H1 (cell line): ENCODE results near the gene ASCC3. TPM values are rescaled to one million over a fixed set of nuclear protein-coding genes. Genes with fewer than 3 reads are reported as not detected.

Experiments used
- CTCF ChIA-PET: fragments of 300-600 bp; sonication (Branson Sonifier 250); formaldehyde crosslinking; loops from one replicate; lab custom pipeline; 2021; ENCODE audit not compliant: partially characterized antibody; lab: Charles Lee
- POLR2A ChIA-PET: fragments of 300-600 bp; sonication (Branson Sonifier 250); formaldehyde crosslinking; loops from one replicate; lab custom pipeline; 2021; ENCODE audit warnings: inconsistent platforms; ENCODE audit not compliant: partially characterized antibody; lab: Charles Lee
- DNase-seq, 2 experiments: peaks; one replicate each; pipeline versions ENCODE4 v3.0.0 to v3.0.0-alpha.2; 2010 to 2022; ENCODE audit warnings: low spot score in 2 of 2, low read depth in 1 of 2, mixed read lengths in 1 of 2
- FAIRE-seq: peaks from 2 replicates; lab custom pipeline; 2011; peaks lifted over from hg19 to GRCh38; lab: Jason Lieb, UNC
- H2AFZ ChIP-seq: 2 replicates; pipeline ENCODE4 v1.8.1; 2012; ENCODE audit warnings: low read length, inconsistent platforms
- H2AK5ac ChIP-seq: 2 replicates; pipeline ENCODE4 v1.6.1; 2013; ENCODE audit warnings: low read depth, low read length
- H2BK120ac ChIP-seq: replicated peaks from 2 replicates; pipeline ENCODE3; 2013; ENCODE audit warnings: low read depth, low read length, inconsistent platforms
- H2BK12ac ChIP-seq: 2 replicates; pipeline ENCODE4 v1.6.1; 2013; ENCODE audit warnings: low read depth, low read length
- H2BK15ac ChIP-seq: 2 replicates; pipeline ENCODE4 v1.6.1; 2013; ENCODE audit warnings: low read length
- H2BK20ac ChIP-seq: 2 replicates; pipeline ENCODE4 v1.6.1; 2013; ENCODE audit warnings: low read length
- H2BK5ac ChIP-seq: 2 replicates; pipeline ENCODE4 v1.6.1; 2013; ENCODE audit warnings: low read depth, low read length
- H3K14ac ChIP-seq: 2 replicates; pipeline ENCODE4 v1.6.1; 2013; ENCODE audit warnings: inconsistent platforms; ENCODE audit not compliant: insufficient read length
- H3K18ac ChIP-seq: 2 replicates; pipeline ENCODE4 v1.6.1; 2013; ENCODE audit warnings: low read length; ENCODE audit errors: extremely low read depth
- H3K23ac ChIP-seq: 2 replicates; pipeline ENCODE4 v1.6.1; 2013; ENCODE audit warnings: inconsistent platforms; ENCODE audit not compliant: insufficient read length
- H3K23me2 ChIP-seq: 2 replicates; pipeline ENCODE4 v1.6.1; 2013; ENCODE audit warnings: low read depth, low read length
- H3K27ac ChIP-seq: 2 replicates; pipeline ENCODE4 v1.6.1; 2011; ENCODE audit warnings: low read depth, low read length, inconsistent platforms
- H3K27me3 ChIP-seq, 4 experiments: replicated peaks in 1 of 4; 1 replicate in 1 of 4; 2 replicates in 3 of 4; pipeline versions ENCODE4 v1.6.1 to v1.8.1; 2011 to 2013; ENCODE audit warnings: low read length in 3 of 4, mild to moderate bottlenecking in 3 of 4, inconsistent platforms in 2 of 4, mixed read lengths in 2 of 4, moderate library complexity in 1 of 4; ENCODE audit not compliant: control insufficient read depth in 3 of 4, insufficient read depth in 3 of 4; ENCODE audit errors: extremely low read depth in 1 of 4
- H3K36me3 ChIP-seq, 4 experiments: 2 replicates each; pipeline versions ENCODE4 v1.6.1 to v1.8.1; 2011 to 2013; ENCODE audit warnings: mild to moderate bottlenecking in 4 of 4, low read length in 3 of 4, moderate library complexity in 2 of 4, control low read depth in 1 of 4, inconsistent platforms in 1 of 4; ENCODE audit not compliant: insufficient read depth in 4 of 4, control insufficient read depth in 2 of 4
- H3K4ac ChIP-seq: replicated peaks from 2 replicates; pipeline ENCODE3; 2013; ENCODE audit warnings: low read length, low read depth, mixed read lengths, inconsistent platforms; ENCODE audit not compliant: insufficient read length
- H3K4me1 ChIP-seq, 4 experiments: replicated peaks in 1 of 4; 1 replicate in 1 of 4; 2 replicates in 3 of 4; pipeline versions ENCODE4 v1.6.1 to v1.8.1; 2011 to 2013; ENCODE audit warnings: low read length in 3 of 4, inconsistent platforms in 2 of 4, mixed read lengths in 1 of 4; ENCODE audit not compliant: insufficient read depth in 4 of 4, control insufficient read depth in 3 of 4
- H3K4me2 ChIP-seq, 2 experiments: 2 replicates each; pipeline versions ENCODE4 v1.6.1 to v1.8.1; 2011 to 2013; ENCODE audit warnings: low read depth in 2 of 2, low read length in 2 of 2, control low read depth in 1 of 2, inconsistent platforms in 1 of 2, mild to moderate bottlenecking in 1 of 2; ENCODE audit not compliant: insufficient read depth in 1 of 2
- H3K4me3 ChIP-seq, 4 experiments: fragments of 200-600, 300-600 bp in 1 of 4; sonication (generic), shearing (Covaris generic), sonication (Bioruptor Twin) in 1 of 4; 2 replicates each; pipeline versions ENCODE4 v1.5.1 to v1.8.1; 2011 to 2016; ENCODE audit warnings: low read length in 4 of 4, low read depth in 3 of 4, control low read depth in 2 of 4, inconsistent platforms in 2 of 4, mild to moderate bottlenecking in 2 of 4, mixed read lengths in 1 of 4, moderate library complexity in 1 of 4; ENCODE audit not compliant: insufficient read depth in 2 of 4; ENCODE audit errors: extremely low read depth in 1 of 4
- H3K56ac ChIP-seq: replicated peaks from 2 replicates; pipeline ENCODE3; 2013; ENCODE audit warnings: low read depth, mild to moderate bottlenecking, mixed read lengths, low read length, inconsistent platforms; ENCODE audit not compliant: insufficient read length
- H3K79me1 ChIP-seq: 2 replicates; pipeline ENCODE4 v1.6.1; 2013; ENCODE audit warnings: low read depth, low read length, control low read depth
- H3K79me2 ChIP-seq, 2 experiments: 2 replicates each; pipeline versions ENCODE4 v1.6.1 to v1.8.1; 2012 to 2013; ENCODE audit warnings: low read length in 2 of 2, mild to moderate bottlenecking in 2 of 2, inconsistent platforms in 1 of 2; ENCODE audit not compliant: insufficient read depth in 2 of 2, control insufficient read depth in 1 of 2
- H3K9ac ChIP-seq, 4 experiments: replicated peaks in 1 of 4; 1 replicate in 1 of 4; 2 replicates in 3 of 4; pipeline versions ENCODE4 v1.6.1 to v1.8.1; 2011 to 2013; ENCODE audit warnings: low read depth in 3 of 4, low read length in 3 of 4, control low read depth in 2 of 4, mild to moderate bottlenecking in 2 of 4, moderate library complexity in 2 of 4, inconsistent platforms in 1 of 4; ENCODE audit errors: extremely low read depth in 1 of 4
- H3K9me3 ChIP-seq, 2 experiments: 2 replicates each; pipeline versions ENCODE4 v1.6.1 to v1.8.1; 2012 to 2013; ENCODE audit warnings: mild to moderate bottlenecking in 2 of 2, moderate library complexity in 2 of 2, control low read depth in 1 of 2, inconsistent platforms in 1 of 2, low read depth in 1 of 2, low read length in 1 of 2, mixed read lengths in 1 of 2; ENCODE audit not compliant: insufficient read depth in 2 of 2
- H4K20me1 ChIP-seq, 2 experiments: replicated peaks in 1 of 2; 2 replicates each; pipeline versions ENCODE3 to v1.8.1; 2011 to 2013; ENCODE audit warnings: inconsistent platforms in 2 of 2, low read length in 2 of 2, mild to moderate bottlenecking in 1 of 2; ENCODE audit not compliant: insufficient read depth in 2 of 2, control insufficient read depth in 1 of 2
- H4K5ac ChIP-seq: 2 replicates; pipeline ENCODE4 v1.6.1; 2013; ENCODE audit warnings: low read length, low read depth, mixed read lengths, inconsistent platforms; ENCODE audit not compliant: insufficient read length
- H4K8ac ChIP-seq: 2 replicates; pipeline ENCODE4 v1.8.0; 2013; ENCODE audit warnings: mild to moderate bottlenecking, moderate library complexity, low read length, inconsistent platforms; ENCODE audit not compliant: insufficient read depth; ENCODE audit errors: extremely low read depth
- H4K91ac ChIP-seq: replicated peaks from 2 replicates; pipeline ENCODE3; 2013; ENCODE audit warnings: low read length, mixed read lengths, inconsistent platforms; ENCODE audit not compliant: insufficient read length
- ASH2L ChIP-seq: fragments of 200-600, 300-600 bp; sonication (generic); IDR thresholded peaks from one replicate; pipeline ENCODE4 v1.7.1; 2017; ENCODE audit warnings: low read length
- CBX5 ChIP-seq: fragments of 300-800, 300-1000 bp; sonication (generic); IDR thresholded peaks from 2 replicates; pipeline ENCODE4 v1.7.1; 2016; ENCODE audit warnings: antibody characterized with exemption, low read length, low read depth
- CHD2 ChIP-seq: IDR thresholded peaks from 2 replicates; pipeline ENCODE4 v1.6.1; 2012; ENCODE audit warnings: low read length, improper control_type of control experiment
- HDAC2 ChIP-seq, 2 experiments: fragments of 300-600 bp in 1 of 2; sonication (generic) in 1 of 2; IDR thresholded peaks; 2 replicates each; pipeline ENCODE4 v1.6.1; 2011 to 2012; ENCODE audit warnings: low read depth in 2 of 2, low read length in 2 of 2, mild to moderate bottlenecking in 2 of 2, moderate library complexity in 2 of 2, borderline replicate concordance in 1 of 2, inconsistent platforms in 1 of 2
- JUN ChIP-seq: IDR thresholded peaks from 2 replicates; pipeline ENCODE4 v1.6.1; 2011; ENCODE audit warnings: low read depth, mild to moderate bottlenecking, improper control_type of control experiment, low read length
- RAD21 ChIP-seq, 2 experiments: IDR thresholded peaks in 1 of 2; conservative IDR thresholded peaks in 1 of 2; 2 replicates each; pipeline ENCODE4 v1.6.1; 2011; ENCODE audit warnings: low read depth in 2 of 2, low read length in 2 of 2, improper control_type of control experiment in 1 of 2, inconsistent platforms in 1 of 2, mild to moderate bottlenecking in 1 of 2, moderate library complexity in 1 of 2
- RNF2 ChIP-seq: fragments of 200-900, 300-1000 bp; sonication (generic); IDR thresholded peaks from 2 replicates; pipeline ENCODE4 v1.7.1; 2016; ENCODE audit warnings: borderline replicate concordance, low read depth, mild to moderate bottlenecking, antibody characterized with exemption, low read length; ENCODE audit not compliant: poor library complexity, severe bottlenecking; ENCODE audit errors: missing control alignments
- SIX5 ChIP-seq: IDR thresholded peaks from 2 replicates; pipeline ENCODE4 v1.6.1; 2011; ENCODE audit warnings: mild to moderate bottlenecking, low read depth, low read length
- ZNF274 ChIP-seq: IDR thresholded peaks from 2 replicates; pipeline ENCODE4 v1.7.0; 2012; ENCODE audit warnings: low read length, borderline replicate concordance; ENCODE audit errors: extremely low read depth
- WGBS, 2 experiments: shearing (Covaris generic) in 1 of 2; methylation state at CpG; one replicate each; pipeline versions ENCODE4 v1.1.6 to v1.1.7; 2013 to 2015; ENCODE audit warnings: low lambda C conversion rate in 2 of 2, mixed read lengths in 2 of 2, inconsistent platforms in 1 of 2, low coverage in 1 of 2, missing lambda C conversion rate in 1 of 2; ENCODE audit not compliant: insufficient replicate concordance in 2 of 2, insufficient coverage in 1 of 2, insufficient read length in 1 of 2; ENCODE audit errors: extremely low coverage in 1 of 2, missing lambda C conversion rate in 1 of 2; 5-methylcytosine and 5-hydroxymethylcytosine counted together
- polyA plus RNA-seq, 7 experiments: library from polyadenylated mRNA; depleted of rRNA in 3 of 7; stranded (reverse) in 5 of 7; unstranded in 2 of 7; fragments of >200 nt in 5 of 7; fragments of 200-250 nt in 2 of 7; gene quantifications; 1 replicate in 5 of 7; 2 replicates in 1 of 7; 4 replicates in 1 of 7; pipeline versions ENCODE4 v1.2.1 to v1.2.3, GENCODE V29; 2011 to 2013; ENCODE audit warnings: missing spikeins in 2 of 7, mixed read lengths in 2 of 7
- total RNA-seq: library from RNA; stranded (reverse); fragmentation: NEBNext Ultra II Directional; extraction: Animal tissue kit (Norgen Biotek cat#: 25700); gene quantifications from 2 replicates; pipeline ENCODE4 v1.2.1, GENCODE V29; 2021
- TF ChIP-seq, protein P1 (sequence below): IDR thresholded peaks from 2 replicates; pipeline ENCODE4 v1.6.1; 2012; ENCODE audit warnings: inconsistent platforms

The ASCC3 gene
- total and polyA plus RNA-seq, 2 of the 8 experiments (the other 6 are each of a cell fraction or from before 2014, with no cell fraction given): 37.5 to 77.8 TPM

DNA sequence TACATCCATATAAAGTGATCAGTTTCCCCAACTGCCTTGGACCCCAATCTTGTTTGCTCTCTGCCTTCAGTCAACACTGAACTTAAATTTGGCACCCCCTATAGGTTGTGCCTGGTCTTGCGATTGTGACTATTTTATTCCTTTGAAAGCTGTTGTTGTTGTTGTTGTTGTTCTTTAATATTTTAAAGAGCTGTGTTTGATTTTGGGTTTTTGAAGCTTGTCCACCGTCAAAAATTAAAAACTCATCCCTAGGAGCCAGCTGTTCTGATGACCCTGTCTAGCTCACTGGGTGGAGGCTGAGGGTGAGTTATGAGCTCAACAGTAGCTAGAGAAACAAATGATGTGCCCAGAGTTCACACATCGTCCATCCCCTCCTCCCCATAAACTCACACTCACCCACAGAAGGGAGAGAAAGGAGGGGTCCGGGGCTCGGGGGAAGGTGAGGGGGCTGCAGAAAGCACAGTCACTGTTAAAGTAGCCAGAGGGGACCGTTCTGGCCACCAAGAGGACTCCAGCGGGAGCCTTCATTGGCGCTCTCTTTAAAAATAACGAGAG, 420.4 kb downstream of the ASCC3 start:
- H2AFZ ChIP-seq: no peak overlapping the region
- peak in 1 of 2 experiments; percentile 79 for DNase-seq
- H3K23me2 ChIP-seq: peaks cover 10% of the 10 kb centered on the region; the same call in 1 of the 2 replicates
- no peak overlapping the region for H2BK12ac ChIP-seq
- no peak overlapping the region for H3K27ac ChIP-seq
- H3K79me1 ChIP-seq: no peaks in the 10 kb centered on the region
- H3K4me1 ChIP-seq: peaks cover 14 to 37% (median 26%) of the 10 kb centered on the region in 4 experiments
- H2BK20ac ChIP-seq: no peak overlapping the region
- no peak overlapping the region for H2AK5ac ChIP-seq
- H3K4me2 ChIP-seq: peak overlapping the region; percentile 60 to 69
- WGBS, 2 experiments: 6% methylated on average over 8 of the region's 9 CpGs; no CpG with 5 or more reads in 1 of the 2 experiments
- ChIA-PET CTCF (interaction anchor here (0.7 to 11.8 kb wide), 54 partner anchors 9 to 859 kb away, joined by 3 to 215 read pairs (median 4); no protein-coding TSS in a partner anchor), POLR2A (interaction anchor here (0.9 kb wide), 1 partner anchor 13 kb away, joined by 3 read pairs; no protein-coding TSS in a partner anchor)
- H3K56ac ChIP-seq: no peak overlapping the region
- H3K79me2 ChIP-seq: no peaks in the 10 kb centered on the region
- peaks cover 88 to 100% (median 94%) of the 10 kb centered on the region in 4 experiments for H3K27me3 ChIP-seq
- peak; percentile 39 for FAIRE-seq
- no peak overlapping the region for H3K9ac ChIP-seq
- no peak overlapping the region for H4K91ac ChIP-seq
- H3K23ac ChIP-seq: no peak overlapping the region
- H2BK120ac ChIP-seq: no peak overlapping the region
- H4K20me1 ChIP-seq: peaks cover 9 to 10% of the 10 kb centered on the region in 2 experiments
- no peak overlapping the region for H3K14ac ChIP-seq
- H2BK15ac ChIP-seq: no peak overlapping the region
- no peak overlapping the region for H4K8ac ChIP-seq
- H3K4ac ChIP-seq: no peak overlapping the region
- H3K18ac ChIP-seq: no peak overlapping the region
- no peak overlapping the region for H4K5ac ChIP-seq
- H2BK5ac ChIP-seq: no peak overlapping the region
- H3K9me3 ChIP-seq: no peaks in the 10 kb centered on the region
- H3K36me3 ChIP-seq: peaks cover 0 to 3% (median 0%) of the 10 kb centered on the region in 4 experiments; a peak in 1 of 8 replicates
- H3K4me3 ChIP-seq: peak overlapping the region in 1 of 4 experiments; percentile 48; a peak in 2 of 8 replicates
- TF ChIP-seq RAD21 (IDR thresholded peaks at IDR 0.05 in 1 of 2, conservative IDR thresholded peaks at IDR 0.05 in 1 of 2; ENCODE audit: low read depth in 2 of 2, low read length in 2 of 2) (peak; percentile 46 to 58), JUN (no peak), ZNF274 (no peak), HDAC2 (IDR thresholded peaks at IDR 0.05; ENCODE audit: borderline replicate concordance in 1 of 2, low read depth in 2 of 2, low read length in 2 of 2) (no peak), CHD2 (no peak), SIX5 (no peak), RNF2 (no peak), CBX5 (no peak), ASH2L (no peak)
- TF ChIP-seq, protein P1, sequence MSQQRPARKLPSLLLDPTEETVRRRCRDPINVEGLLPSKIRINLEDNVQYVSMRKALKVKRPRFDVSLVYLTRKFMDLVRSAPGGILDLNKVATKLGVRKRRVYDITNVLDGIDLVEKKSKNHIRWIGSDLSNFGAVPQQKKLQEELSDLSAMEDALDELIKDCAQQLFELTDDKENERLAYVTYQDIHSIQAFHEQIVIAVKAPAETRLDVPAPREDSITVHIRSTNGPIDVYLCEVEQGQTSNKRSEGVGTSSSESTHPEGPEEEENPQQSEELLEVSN: no peak
